HG03457 (cell line): ENCODE results near the gene ABL2.

Experiments used
- ATAC-seq: cut with Tn5 transposase; IDR thresholded peaks from one replicate; pipeline ENCODE4 v1.9.1; 2021; ENCODE audit warnings: moderate number of reproducible peaks; ENCODE audit not compliant: unreplicated experiment

The ABL2 gene

GRCh38 chr1:179058487-179059483 is 170.7 kb downstream of the ABL2 start:
- no peak for ATAC-seq

- ATAC-seq = no peak
Measured at GRCh38 chr1:179055937-179056336, 173.5 kb downstream of the ABL2 start.

GRCh38 chr1:179053486-179053885 is 176.0 kb downstream of the ABL2 start:
- no peak for ATAC-seq

- no peak for ATAC-seq
Measured at GRCh38 chr1:179052776-179053175, 176.7 kb downstream of the ABL2 start.
